Activated CD8-positive, alpha-beta memory T cell treated with anti-CD3 and anti-CD28 coated beads for 48 hours (primary cell): ENCODE measurements around the gene PGA4.

Experiments used
- DNase-seq, 3 experiments: peaks; one replicate each; pipeline ENCODE4 v3.0.0-alpha.2; 2020; ENCODE audit warnings: low read depth in 2 of 3, low spot score in 2 of 3

PGA4 gene

GRCh38 chr11:61277186-61278000 is 55.2 kb downstream of the PGA4 start:
- DNase-seq: no peak

DNA sequence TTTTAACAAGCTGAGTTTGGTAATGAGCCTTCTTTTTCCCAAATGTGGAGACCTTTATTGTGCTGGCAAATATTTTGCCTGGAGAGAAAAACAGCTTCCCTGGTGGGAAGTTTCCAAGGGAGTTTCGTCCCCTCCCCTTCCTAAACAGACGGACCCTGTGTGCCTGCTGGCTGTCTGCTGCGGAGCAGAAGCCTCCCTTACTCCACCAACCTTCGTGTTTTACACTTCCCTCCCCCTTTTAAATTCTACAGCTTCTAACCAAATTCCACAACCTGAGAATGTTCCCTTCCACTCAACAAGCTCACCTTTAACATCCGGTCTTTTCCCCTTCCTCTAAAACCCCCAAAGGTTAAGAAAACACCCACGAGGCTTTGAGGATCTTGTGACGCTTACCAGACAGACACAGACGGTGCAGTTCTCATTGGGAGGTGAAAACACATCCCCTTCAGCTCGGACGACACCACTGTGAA is 55.9 kb downstream of the PGA4 start:
- DNase-seq: no peak

DNA sequence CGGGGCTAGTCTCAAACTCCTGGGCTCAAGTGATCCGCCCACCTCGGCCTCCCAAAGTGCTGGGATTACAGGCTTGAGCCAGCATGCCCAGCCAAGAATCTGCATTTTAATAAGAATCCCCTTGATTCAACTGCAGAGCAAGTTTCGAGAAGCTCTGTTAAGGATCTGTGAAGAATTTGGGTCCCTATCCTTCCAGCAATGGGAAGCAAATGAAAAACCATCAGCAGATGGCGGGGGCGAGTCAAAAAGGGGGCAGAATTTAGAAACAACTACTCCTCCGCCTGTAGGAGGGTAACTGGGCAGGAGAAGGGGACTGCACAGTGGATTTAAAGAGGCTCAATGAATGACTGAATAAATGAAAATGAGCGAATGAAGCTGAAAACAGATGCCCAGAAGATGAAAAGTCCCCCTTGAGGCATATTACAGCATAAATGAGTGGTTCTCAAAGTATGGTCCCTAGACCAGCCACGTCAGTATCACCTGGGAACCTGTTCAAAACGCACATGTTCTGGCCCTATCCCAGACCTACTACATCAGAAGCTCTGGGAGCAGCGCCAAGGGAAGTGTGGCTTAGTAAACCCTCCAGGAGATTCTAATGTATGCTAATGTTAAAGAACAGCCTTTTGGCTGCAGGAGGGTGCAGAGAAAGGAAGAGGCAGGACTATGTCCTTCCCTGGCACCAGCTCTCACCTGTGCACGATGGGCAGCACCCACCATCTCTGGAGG is 58.0 kb downstream of the PGA4 start:
- DNase-seq: no peak

- DNase-seq: no peak
These were observed 58.9 kb downstream of the PGA4 start for GRCh38 chr11:61280883-61281580.
